Measurements from ENCODE around the gene PIAS3. TPM values are rescaled to one million over a fixed set of nuclear protein-coding genes. Genes with fewer than 3 reads are reported as not detected.
A peak's percentile ranks its signal among the peaks of the same experiment; 100 is the strongest.

PIAS3 gene
- polyA plus RNA-seq, 3 donors: 7.2 to 25.9 (median 8.8) TPM

DNA sequence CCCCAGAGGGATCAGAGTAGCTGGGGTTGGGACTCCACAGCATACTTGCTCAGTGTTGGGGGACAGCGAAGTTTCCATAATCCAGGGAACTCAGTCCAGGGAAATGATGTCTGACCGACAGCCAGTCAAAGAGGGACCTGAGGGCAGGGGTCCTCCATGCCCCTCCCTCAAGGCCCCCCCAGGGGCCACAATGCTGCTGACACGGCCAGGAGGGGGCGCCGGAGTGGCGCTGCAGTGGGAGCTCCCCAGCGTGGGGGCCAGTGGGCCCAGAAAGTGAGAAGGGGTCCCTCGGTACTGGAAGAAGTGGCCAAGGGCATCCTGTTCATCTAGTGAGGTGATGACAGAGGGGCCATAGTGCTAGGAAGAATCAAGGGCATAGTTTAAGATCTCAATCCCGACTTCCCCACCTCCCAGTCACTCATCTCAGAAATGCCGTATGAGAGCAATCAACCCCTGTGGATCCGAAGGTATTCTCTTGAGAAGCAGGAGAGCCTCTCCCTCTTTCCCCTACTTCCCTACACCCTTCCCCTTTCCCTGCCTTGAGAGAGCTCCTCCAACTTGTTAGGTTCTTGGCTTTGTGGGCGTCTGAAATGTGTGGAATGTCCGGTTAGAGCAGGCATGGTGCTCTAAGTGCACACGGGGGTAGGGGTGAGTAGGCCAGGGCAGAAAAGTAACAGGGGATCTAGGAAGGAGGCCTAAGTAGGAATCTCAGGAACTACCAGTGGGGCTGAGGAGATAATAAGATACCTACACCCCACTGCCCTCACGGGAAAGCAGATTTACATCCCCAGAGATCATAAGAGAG, 9.3 kb downstream of the PIAS3 start:
- Histone ChIP-seq H3K9ac (ENCODE audit: insufficient read depth, low read length, poor library complexity, severe bottlenecking) (no peak overlapping the region), H3K4me2 (replicated peaks; ENCODE audit: extremely low read depth, low read length, poor library complexity, severe bottlenecking) (no peak overlapping the region), H2AFZ (ENCODE audit: insufficient read depth, low read depth, low read length, poor library complexity, severe bottlenecking) (no peak overlapping the region), H3K79me2 (ENCODE audit: insufficient read depth, low read length) (no peaks in the 10 kb centered on the region), H4K20me1 (ENCODE audit: insufficient read depth, low read length) (no peaks in the 10 kb centered on the region), H3K36me3 (replicated peaks in 1 of 2; ENCODE audit: control insufficient read depth in 1 of 2, insufficient read depth in 2 of 2, low read length in 2 of 2) (peaks cover 37 to 73% of the 10 kb centered on the region in 2 donors), H3K9me3 (replicated peaks in 1 of 2; ENCODE audit: control insufficient read depth in 1 of 2, insufficient read depth in 1 of 2, low read length in 2 of 2) (no peaks in the 10 kb centered on the region), H3K4me1 (ENCODE audit: control insufficient read depth in 1 of 2, insufficient read depth in 2 of 2, low read length in 2 of 2) (peaks cover 15 to 18% of the 10 kb centered on the region in 2 donors), H3K4me3 (replicated peaks in 1 of 3; ENCODE audit: low read depth in 2 of 3, low read length in 3 of 3) (no peak overlapping the region), H3K27ac (ENCODE audit: low read depth in 1 of 2, low read length in 2 of 2) (no peak overlapping the region), H3K27me3 (ENCODE audit: control insufficient read depth in 2 of 2, insufficient read depth in 2 of 2, low read length in 2 of 2) (no peaks in the 10 kb centered on the region)
- Mint-ChIP-seq H3K36me3 (peaks cover 55 to 64% of the 10 kb centered on the region in 2 donors), H3K4me3 (no peak overlapping the region), H3K9me3 (no peaks in the 10 kb centered on the region), H3K4me1 (peaks cover 6% of the 10 kb centered on the region), H3K27ac (no peak overlapping the region), H3K27me3 (ENCODE audit: low read depth in 3 of 3) (peaks cover 0 to 3% (median 0%) of the 10 kb centered on the region in 3 donors)
- no peak for DNase-seq
- TF ChIP-seq CTCF (IDR thresholded peaks at IDR 0.05): peak; percentile 51
- intact Hi-C loops (cut with micrococcal nuclease): loop anchor here (5.0 kb wide), 2 partner anchors 38 to 168 kb away; partner anchors contain the start of gene ANKRD35 (in 1 of the 2)
- 95% methylated on average over 6 of the region's 15 CpGs for WGBS (ENCODE audit: insufficient coverage)

GRCh38 chr1:145847827-145848226, 11.1 kb downstream of the PIAS3 start:
- H3K9ac ChIP-seq (ENCODE audit: insufficient read depth, low read length, poor library complexity, severe bottlenecking): no peak overlapping the region
- no peaks in the 10 kb centered on the region for H4K20me1 ChIP-seq (ENCODE audit: insufficient read depth, low read length)
- intact Hi-C loops (cut with micrococcal nuclease): loop anchor here (5.0 kb wide), 2 partner anchors 39 to 169 kb away; partner anchors contain the start of gene ANKRD35 (in 1 of the 2)
- Mint-ChIP-seq H3K27ac (no peak overlapping the region), H3K27me3 (ENCODE audit: low read depth in 3 of 3) (peaks cover 0 to 3% (median 0%) of the 10 kb centered on the region in 3 donors), H3K4me1 (peaks cover 6% of the 10 kb centered on the region), H3K9me3 (no peaks in the 10 kb centered on the region), H3K36me3 (peaks cover 40 to 47% of the 10 kb centered on the region in 2 donors), H3K4me3 (no peak overlapping the region)
- no peak overlapping the region for H3K4me3 ChIP-seq (replicated peaks in 1 of 3; ENCODE audit: low read depth in 2 of 3, low read length in 3 of 3)
- 93% methylated on average over 2 of the region's 3 CpGs for WGBS (ENCODE audit: insufficient coverage)
- peaks cover 30 to 63% of the 10 kb centered on the region in 2 donors for H3K36me3 ChIP-seq (replicated peaks in 1 of 2; ENCODE audit: control insufficient read depth in 1 of 2, insufficient read depth in 2 of 2, low read length in 2 of 2)
- no peak overlapping the region for H2AFZ ChIP-seq (ENCODE audit: insufficient read depth, low read depth, low read length, poor library complexity, severe bottlenecking)
- no peak overlapping the region for H3K27ac ChIP-seq (ENCODE audit: low read depth in 1 of 2, low read length in 2 of 2)
- H3K4me1 ChIP-seq (ENCODE audit: control insufficient read depth in 1 of 2, insufficient read depth in 2 of 2, low read length in 2 of 2): peaks cover 19 to 25% of the 10 kb centered on the region in 2 donors
- no peak for TF ChIP-seq CTCF (IDR thresholded peaks at IDR 0.05)
- no peak overlapping the region for H3K4me2 ChIP-seq (replicated peaks; ENCODE audit: extremely low read depth, low read length, poor library complexity, severe bottlenecking)
- no peaks in the 10 kb centered on the region for H3K79me2 ChIP-seq (ENCODE audit: insufficient read depth, low read length)
- no peak for DNase-seq
- H3K9me3 ChIP-seq (replicated peaks in 1 of 2; ENCODE audit: control insufficient read depth in 1 of 2, insufficient read depth in 1 of 2, low read length in 2 of 2): no peaks in the 10 kb centered on the region
- H3K27me3 ChIP-seq (ENCODE audit: control insufficient read depth in 2 of 2, insufficient read depth in 2 of 2, low read length in 2 of 2): no peaks in the 10 kb centered on the region

All from CD14-positive monocyte (primary cell).